Mesendoderm (in vitro differentiated cells): ENCODE measurements around the gene FCGR2B. TPM values are rescaled to one million over a fixed set of nuclear protein-coding genes. Genes with fewer than 3 reads are reported as not detected.

Experiments
- small RNA-seq: library from polyadenylated mRNA; stranded (forward); fragments of <200 nt; extraction: miRNeasy Mini kit (QIAGEN cat#:217004); gene quantifications from one replicate; pipeline ENCODE3, GENCODE V24; 2013; ENCODE audit not compliant: insufficient read depth

The FCGR2B gene

Small RNA genes within 50 kb of the gene (small RNA-seq; reads per million reads assigned to genes)
- not detected for gene RF00019
